CD14-positive monocyte (primary cell): ENCODE measurements around the gene VDAC1. TPM values are rescaled to one million over a fixed set of nuclear protein-coding genes. Genes with fewer than 3 reads are reported as not detected.
"Not testable (repeated sequence)": the region's sequence is repeated elsewhere in the genome, so short reads cannot be mapped to it uniquely, and the experiment has no call there.

Source experiments
- DNase-seq, 3 donors: peaks; one replicate each; pipeline ENCODE4 v3.0.0-alpha.2; 2011 to 2022
- H2AFZ ChIP-seq: 2 replicates; pipeline ENCODE4 v1.6.0; 2012; ENCODE audit warnings: mild to moderate bottlenecking, low read depth, low read length, inconsistent platforms; ENCODE audit not compliant: insufficient read depth, poor library complexity, severe bottlenecking
- H3K27ac ChIP-seq, 2 donors: 1 replicate in 1 of 2; 2 replicates in 1 of 2; pipeline ENCODE4 v1.5.1; 2012 to 2013; ENCODE audit warnings: low read length in 2 of 2, control low read depth in 1 of 2, inconsistent platforms in 1 of 2, low read depth in 1 of 2, mild to moderate bottlenecking in 1 of 2
- H3K27me3 ChIP-seq, 2 donors: one replicate each; pipeline versions ENCODE4 v1.6.0 to v1.6.1; 2011 to 2013; ENCODE audit warnings: low read length in 2 of 2; ENCODE audit not compliant: control insufficient read depth in 2 of 2, insufficient read depth in 2 of 2
- H3K36me3 ChIP-seq, 2 donors: replicated peaks in 1 of 2; 1 replicate in 1 of 2; 2 replicates in 1 of 2; pipeline versions ENCODE4 v1.5.1 to v1.6.1; 2012 to 2013; ENCODE audit warnings: low read length in 2 of 2, control low read depth in 1 of 2, inconsistent platforms in 1 of 2, mild to moderate bottlenecking in 1 of 2; ENCODE audit not compliant: insufficient read depth in 2 of 2, control insufficient read depth in 1 of 2
- H3K4me1 ChIP-seq, 2 donors: 1 replicate in 1 of 2; 2 replicates in 1 of 2; pipeline versions ENCODE4 v1.5.1 to v1.6.1; 2012 to 2013; ENCODE audit warnings: low read length in 2 of 2, control low read depth in 1 of 2, inconsistent platforms in 1 of 2, mild to moderate bottlenecking in 1 of 2, moderate library complexity in 1 of 2; ENCODE audit not compliant: insufficient read depth in 2 of 2, control insufficient read depth in 1 of 2
- H3K4me2 ChIP-seq: replicated peaks from 2 replicates; pipeline ENCODE3; 2012; ENCODE audit warnings: low read length, moderate library complexity, mild to moderate bottlenecking; ENCODE audit not compliant: poor library complexity, severe bottlenecking; ENCODE audit errors: extremely low read depth
- H3K4me3 ChIP-seq, 3 experiments: fragments of 200-600 bp in 1 of 3; sonication (generic) in 1 of 3; replicated peaks in 1 of 3; 1 replicate in 2 of 3; 2 replicates in 1 of 3; pipeline ENCODE4 v1.5.1; 2011 to 2013; ENCODE audit warnings: low read length in 3 of 3, mild to moderate bottlenecking in 3 of 3, control low read depth in 2 of 3, low read depth in 2 of 3, inconsistent platforms in 1 of 3, moderate library complexity in 1 of 3
- H3K79me2 ChIP-seq: 2 replicates; pipeline ENCODE4 v1.6.0; 2012; ENCODE audit warnings: mild to moderate bottlenecking, control low read depth, inconsistent platforms, low read length, moderate library complexity; ENCODE audit not compliant: insufficient read depth
- H3K9ac ChIP-seq: 2 replicates; pipeline ENCODE4 v1.6.0; 2017; ENCODE audit warnings: low read length, mild to moderate bottlenecking; ENCODE audit not compliant: insufficient read depth, poor library complexity, severe bottlenecking
- H3K9me3 ChIP-seq, 2 donors: replicated peaks in 1 of 2; 1 replicate in 1 of 2; 2 replicates in 1 of 2; pipeline versions ENCODE4 v1.5.1 to v1.6.1; 2012 to 2013; ENCODE audit warnings: low read length in 2 of 2, control low read depth in 1 of 2; ENCODE audit not compliant: control insufficient read depth in 1 of 2, insufficient read depth in 1 of 2
- H4K20me1 ChIP-seq: 2 replicates; pipeline ENCODE4 v1.6.0; 2012; ENCODE audit warnings: mild to moderate bottlenecking, low read length, control low read depth, moderate library complexity; ENCODE audit not compliant: insufficient read depth
- H3K27ac Mint-ChIP-seq, 7 donors: one replicate each; pipeline ENCODE4 v1.8.0; 2020; ENCODE audit warnings: mild to moderate bottlenecking in 7 of 7, mixed read lengths in 7 of 7, moderate library complexity in 6 of 7, inconsistent platforms in 2 of 7
- H3K27me3 Mint-ChIP-seq, 3 donors: one replicate each; pipeline ENCODE4 v1.8.0; 2021 to 2022; ENCODE audit warnings: low read depth in 3 of 3, mild to moderate bottlenecking in 3 of 3, mixed read lengths in 3 of 3, moderate library complexity in 3 of 3, inconsistent platforms in 1 of 3
- H3K36me3 Mint-ChIP-seq, 2 donors: one replicate each; pipeline ENCODE4 v1.8.0; 2020; ENCODE audit warnings: mixed read lengths in 2 of 2, inconsistent platforms in 1 of 2, mild to moderate bottlenecking in 1 of 2
- H3K4me1 Mint-ChIP-seq: one replicate; pipeline ENCODE4 v1.8.0; 2020; ENCODE audit warnings: mild to moderate bottlenecking, mixed read lengths
- H3K4me3 Mint-ChIP-seq, 2 donors: one replicate each; pipeline ENCODE4 v1.8.0; 2020; ENCODE audit warnings: mild to moderate bottlenecking in 2 of 2, mixed read lengths in 2 of 2, moderate library complexity in 1 of 2
- H3K9me3 Mint-ChIP-seq, 7 donors: one replicate each; pipeline ENCODE4 v1.8.0; 2020 to 2022; ENCODE audit warnings: mixed read lengths in 7 of 7, mild to moderate bottlenecking in 6 of 7, moderate library complexity in 6 of 7, inconsistent platforms in 2 of 7
- CTCF ChIP-seq: fragments of 200-600 bp; IDR thresholded peaks from one replicate; pipeline ENCODE4 v1.8.0; 2022; ENCODE audit warnings: antibody characterized with exemption, mild to moderate bottlenecking
- WGBS: methylation state at CpG from one replicate; pipeline ENCODE4 v1.1.5; 2013; ENCODE audit warnings: missing lambda C conversion rate; ENCODE audit not compliant: insufficient coverage; 5-methylcytosine and 5-hydroxymethylcytosine counted together
- intact Hi-C, 2 donors: fragments of 100-400 bp; cut with micrococcal nuclease; formaldehyde crosslinking; loops; one replicate each; pipeline versions ENCODE4 v1.15.0 to v1.15.1; 2023
- polyA plus RNA-seq, 3 donors: library from polyadenylated mRNA; depleted of rRNA in 1 of 3; unstranded in 2 of 3; stranded (reverse) in 1 of 3; fragments of 300-500 nt in 2 of 3; fragments of >200 nt in 1 of 3; fragmentation: Illumina TruSeq in 2 of 3; gene quantifications; 1 replicate in 2 of 3; 2 replicates in 1 of 3; pipeline ENCODE4 v1.2.3, GENCODE V29; 2012 to 2021

Gene VDAC1
- polyA plus RNA-seq, 3 donors = 59.9 to 107 (median 84.4) TPM

DNA sequence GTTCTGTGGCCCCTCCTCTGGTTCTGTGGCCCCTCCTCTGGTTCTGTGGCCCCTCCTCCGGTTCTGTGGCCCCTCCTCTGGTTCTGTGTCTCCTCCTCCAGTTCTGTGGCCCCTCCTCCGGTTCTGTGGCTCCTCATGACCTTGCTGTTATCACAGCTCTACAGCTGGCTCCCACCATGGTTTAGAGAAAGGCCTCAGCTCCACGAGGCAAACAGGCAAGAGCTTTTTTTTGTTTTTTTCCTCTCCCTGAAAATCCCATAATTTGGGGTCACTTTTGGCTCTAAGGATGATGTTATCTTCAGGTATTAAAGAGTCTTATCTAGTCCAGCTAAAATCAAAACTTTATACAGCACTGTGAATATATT is 68.1 kb downstream of the VDAC1 start:
- intact Hi-C loops = loop anchor here in 1 of 2 donors (10.0 kb wide), 1 partner anchor 382 kb away; no protein-coding TSS in a partner anchor
- no peak for DNase-seq
- no peak for TF ChIP-seq CTCF
- H3K4me1 ChIP-seq = peaks cover 15 to 18% of the 10 kb centered on the region in 2 donors
- H3K79me2 ChIP-seq = no peaks in the 10 kb centered on the region
- H3K36me3 ChIP-seq = no peaks in the 10 kb centered on the region
- no peak overlapping the region for H3K27ac ChIP-seq
- peaks cover 0 to 11% of the 10 kb centered on the region in 2 donors for H3K9me3 ChIP-seq
- no peak overlapping the region for H3K4me2 ChIP-seq
- no peak overlapping the region for H3K4me3 ChIP-seq
- no peak overlapping the region for H3K4me3 Mint-ChIP-seq
- H4K20me1 ChIP-seq = no peaks in the 10 kb centered on the region
- no peak overlapping the region for H3K27ac Mint-ChIP-seq
- 75% methylated on average over 2 of the region's 3 CpGs for WGBS
- H3K27me3 Mint-ChIP-seq = peaks cover 4 to 6% (median 5%) of the 10 kb centered on the region in 3 donors
- H2AFZ ChIP-seq = no peak overlapping the region
- peaks cover 17% of the 10 kb centered on the region for H3K4me1 Mint-ChIP-seq
- H3K27me3 ChIP-seq = no peaks in the 10 kb centered on the region
- H3K36me3 Mint-ChIP-seq = peaks cover 0 to 1% of the 10 kb centered on the region in 2 donors
- no peak overlapping the region for H3K9ac ChIP-seq
- peaks cover 6 to 15% (median 11%) of the 10 kb centered on the region in 7 donors for H3K9me3 Mint-ChIP-seq

- Mint-ChIP-seq H3K4me1 (peaks cover 21% of the 10 kb centered on the region), H3K9me3 (peaks cover 6 to 15% (median 11%) of the 10 kb centered on the region in 7 donors)
- not testable (repeated sequence) for H3K36me3 Mint-ChIP-seq, H3K27ac ChIP-seq, DNase-seq, H3K4me3 ChIP-seq, H3K79me2 ChIP-seq, H3K27me3 ChIP-seq, H3K27ac Mint-ChIP-seq, H3K36me3 ChIP-seq, H3K4me3 Mint-ChIP-seq, H4K20me1 ChIP-seq, H3K4me2 ChIP-seq, H3K9ac ChIP-seq, H3K27me3 Mint-ChIP-seq
- H3K9me3 ChIP-seq = peaks cover 0 to 11% of the 10 kb centered on the region in 2 donors
- intact Hi-C loops = loop anchor here in 1 of 2 donors (10.0 kb wide), 1 partner anchor 381 kb away; no protein-coding TSS in a partner anchor
- peaks cover 17 to 24% of the 10 kb centered on the region in 2 donors for H3K4me1 ChIP-seq
- H2AFZ ChIP-seq = peak overlapping the region; percentile 8
- 88% methylated on average over 10 of the region's 10 CpGs for WGBS
Measured at GRCh38 chr5:133935991-133936650, 68.7 kb downstream of the VDAC1 start.
